NCI-H2107 (cell line): Measurements from ENCODE around the gene LRMDA.

Experiments
- DNase-seq: peaks from one replicate; lab custom pipeline; 2025; lab: John Stamatoyannopoulos, UW

LRMDA gene

GRCh38 chr10:75836064-75836463 is 404.6 kb downstream of the LRMDA start:
- no peak for DNase-seq

- DNase-seq = no peak
These were observed 407.1 kb downstream of the LRMDA start for GRCh38 chr10:75838486-75838885.

- DNase-seq = no peak
These were observed 407.6 kb downstream of the LRMDA start for GRCh38 chr10:75839020-75839419.

- no peak for DNase-seq
These were observed 409.8 kb downstream of the LRMDA start for GRCh38 chr10:75841266-75841665.

- no peak for DNase-seq
These were observed 413.9 kb downstream of the LRMDA start for GRCh38 chr10:75845176-75845947.

GRCh38 chr10:75847477-75847876 is 416.1 kb downstream of the LRMDA start:
- DNase-seq = no peak

- no peak for DNase-seq
These were observed 420.3 kb downstream of the LRMDA start for GRCh38 chr10:75851580-75852345.

GRCh38 chr10:75852851-75853484 is 421.5 kb downstream of the LRMDA start:
- no peak for DNase-seq

- no peak for DNase-seq
These were observed 425.9 kb downstream of the LRMDA start for GRCh38 chr10:75857269-75857846.

- no peak for DNase-seq
These were observed 426.5 kb downstream of the LRMDA start for GRCh38 chr10:75857896-75858295.

- no peak for DNase-seq
These were observed 426.9 kb downstream of the LRMDA start for GRCh38 chr10:75858339-75858738.

- no peak for DNase-seq
These were observed 427.7 kb downstream of the LRMDA start for GRCh38 chr10:75859141-75859540.

- no peak for DNase-seq
These were observed 428.6 kb downstream of the LRMDA start for GRCh38 chr10:75860009-75860408.

GRCh38 chr10:75861582-75861981 is 430.2 kb downstream of the LRMDA start:
- DNase-seq = no peak

- no peak for DNase-seq
These were observed 431.5 kb downstream of the LRMDA start for GRCh38 chr10:75862935-75863334.

GRCh38 chr10:75864717-75865116 is 433.3 kb downstream of the LRMDA start:
- DNase-seq = no peak

GRCh38 chr10:75865413-75866299 is 434.2 kb downstream of the LRMDA start:
- no peak for DNase-seq

- DNase-seq = no peak
These were observed 434.8 kb downstream of the LRMDA start for GRCh38 chr10:75866300-75866625.

GRCh38 chr10:75866731-75867130 is 435.3 kb downstream of the LRMDA start:
- no peak for DNase-seq

GRCh38 chr10:75868574-75868973 is 437.1 kb downstream of the LRMDA start:
- no peak for DNase-seq

GRCh38 chr10:75870039-75870645 is 438.7 kb downstream of the LRMDA start:
- DNase-seq = no peak
